AG04450 (cell line): Measurements from ENCODE around the gene SORCS2. TPM values are rescaled to one million over a fixed set of nuclear protein-coding genes. Genes with fewer than 3 reads are reported as not detected.

Experiments used
- CTCF ChIA-PET: fragments of 300-600, 350-600 bp; formaldehyde crosslinking; extraction: SDS; loops from one replicate; lab custom pipeline; 2022; ENCODE audit warnings: antibody characterized with exemption, inconsistent platforms; lab: Charles Lee
- POLR2A ChIA-PET: fragments of 350-600 bp; formaldehyde crosslinking; extraction: SDS; loops from one replicate; lab custom pipeline; 2021; ENCODE audit warnings: antibody characterized with exemption, inconsistent platforms; lab: Yijun Ruan, JAX
- DNase-seq: peaks from one replicate; pipeline ENCODE4 v3.0.0-alpha.2; 2011; ENCODE audit warnings: low read depth, low spot score
- H3K27ac ChIP-seq: one replicate; pipeline ENCODE4 v1.5.1; 2012; ENCODE audit warnings: low read depth, low read length, control low read depth
- H3K27me3 ChIP-seq: one replicate; pipeline ENCODE4 v1.6.0; 2012; ENCODE audit warnings: low read length; ENCODE audit not compliant: control insufficient read depth, insufficient read depth
- H3K4me3 ChIP-seq: 2 replicates; pipeline ENCODE4 v1.5.1; 2011; ENCODE audit warnings: mild to moderate bottlenecking, low read depth, low read length, control low read depth
- H3K9me3 ChIP-seq: 2 replicates; pipeline ENCODE4 v1.5.1; 2012; ENCODE audit warnings: low read length; ENCODE audit not compliant: control insufficient read depth, insufficient read depth
- CTCF ChIP-seq: IDR thresholded peaks from 2 replicates; pipeline ENCODE4 v1.5.1; 2011; ENCODE audit warnings: low read depth, low read length, control low read depth, inconsistent platforms
- polyA plus RNA-seq: library from polyadenylated mRNA; depleted of rRNA; stranded (reverse); fragments of >200 nt; gene quantifications from 2 replicates; pipeline ENCODE4 v1.2.3, GENCODE V29; 2011

Gene SORCS2
- polyA plus RNA-seq, 1 experiment, result 0.29 TPM

- TF ChIP-seq CTCF, result no peak
- ChIA-PET POLR2A (no interaction called here), CTCF (no interaction called here)
These were observed 449.4 kb downstream of the SORCS2 start for GRCh38 chr4:7641712-7642111.

GRCh38 chr4:7642741-7643458 lies 450.6 kb downstream of the SORCS2 start:
- no peak for DNase-seq
- peaks cover 33% of the 10 kb centered on the region for H3K9me3 ChIP-seq
- peaks cover 8% of the 10 kb centered on the region for H3K27me3 ChIP-seq
- H3K27ac ChIP-seq, result no peak overlapping the region
- no peak overlapping the region for H3K4me3 ChIP-seq
- POLR2A ChIA-PET, result no interaction called here
- CTCF ChIA-PET, result no interaction called here
- TF ChIP-seq CTCF, result no peak

More at GRCh38 chr4:7641712-7642111, 449.4 kb downstream of the SORCS2 start:
- Histone ChIP-seq H3K27me3 (peaks cover 9% of the 10 kb centered on the region), H3K27ac (no peak overlapping the region), H3K4me3 (no peak overlapping the region), H3K9me3 (peaks cover 26% of the 10 kb centered on the region)
- no peak for DNase-seq

- ChIA-PET POLR2A (no interaction called here), CTCF (no interaction called here)
- TF ChIP-seq CTCF, result no peak
- peaks cover 8% of the 10 kb centered on the region for H3K27me3 ChIP-seq
- no peak for DNase-seq
- no peak overlapping the region for H3K27ac ChIP-seq
- no peak overlapping the region for H3K4me3 ChIP-seq
- H3K9me3 ChIP-seq, result peaks cover 42% of the 10 kb centered on the region
These were observed 452.8 kb downstream of the SORCS2 start for GRCh38 chr4:7645158-7645557.

DNA sequence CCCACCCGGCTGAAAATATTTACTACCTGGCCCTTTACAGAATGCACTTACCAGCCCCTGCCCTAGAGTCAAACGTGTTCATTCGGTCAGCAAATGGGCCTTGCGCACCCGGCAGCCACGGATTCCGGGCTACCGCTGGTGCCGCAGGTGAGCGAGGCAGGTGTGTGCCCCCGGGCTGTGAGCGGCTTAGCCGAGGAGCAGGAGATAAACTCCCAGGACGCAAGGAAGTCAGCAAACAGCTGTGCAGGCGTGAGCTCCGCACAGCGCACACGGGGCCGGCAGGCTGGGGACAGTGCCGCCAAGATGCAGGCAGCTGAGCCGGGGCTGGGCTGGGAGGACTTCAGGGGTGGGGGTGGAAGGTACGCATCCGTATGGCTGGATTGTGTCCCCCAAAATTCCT lies 453.6 kb downstream of the SORCS2 start:
- no peak overlapping the region for H3K27ac ChIP-seq
- ChIA-PET POLR2A (no interaction called here), CTCF (no interaction called here)
- H3K27me3 ChIP-seq, result peaks cover 8% of the 10 kb centered on the region
- TF ChIP-seq CTCF, result no peak
- no peak for DNase-seq
- peaks cover 45% of the 10 kb centered on the region for H3K9me3 ChIP-seq
- no peak overlapping the region for H3K4me3 ChIP-seq

- POLR2A ChIA-PET, result no interaction called here
- no peak for DNase-seq
- Histone ChIP-seq H3K27me3 (peaks cover 8% of the 10 kb centered on the region), H3K27ac (no peak overlapping the region), H3K9me3 (peaks cover 45% of the 10 kb centered on the region), H3K4me3 (no peak overlapping the region)
- no peak for TF ChIP-seq CTCF
- CTCF ChIA-PET, result no interaction called here
These were observed 454.2 kb downstream of the SORCS2 start for GRCh38 chr4:7646384-7647061.
